Activated naive CD4-positive, alpha-beta T cell treated with anti-CD3 and anti-CD28 coated beads, Interleukin-2, amount 50 U/mL, for 72 hours (primary cell): ENCODE data around the gene FNBP1. TPM values are rescaled to one million over a fixed set of nuclear protein-coding genes. Genes with fewer than 3 reads are reported as not detected.

Experiments
- ATAC-seq, 2 donors: fragments of 150-1000 bp; cut with Tn5 transposase; 2 replicates each; pipeline ENCODE4 v1.10.0; 2021; ENCODE audit warnings: mild to moderate bottlenecking in 2 of 2, moderate library complexity in 2 of 2
- DNase-seq, 2 donors: peaks; one replicate each; pipeline ENCODE4 v3.0.0; 2021 to 2022; ENCODE audit warnings: low spot score in 2 of 2
- H3K27ac Mint-ChIP-seq, 2 donors: one replicate each; pipeline ENCODE4 v1.8.0; 2022; ENCODE audit warnings: mild to moderate bottlenecking in 2 of 2, mixed read lengths in 2 of 2
- H3K36me3 Mint-ChIP-seq, 2 donors: one replicate each; pipeline ENCODE4 v1.8.0; 2022; ENCODE audit warnings: mixed read lengths in 2 of 2
- H3K9me3 Mint-ChIP-seq, 2 donors: one replicate each; pipeline ENCODE4 v1.8.0; 2022; ENCODE audit warnings: mixed read lengths in 2 of 2
- total RNA-seq, 2 donors: library from RNA; stranded (reverse); gene quantifications; one replicate each; pipeline ENCODE4 v1.2.3, GENCODE V29; 2022

Gene FNBP1
- total RNA-seq, 2 donors from 2014 or later: 183 to 199 TPM

DNA sequence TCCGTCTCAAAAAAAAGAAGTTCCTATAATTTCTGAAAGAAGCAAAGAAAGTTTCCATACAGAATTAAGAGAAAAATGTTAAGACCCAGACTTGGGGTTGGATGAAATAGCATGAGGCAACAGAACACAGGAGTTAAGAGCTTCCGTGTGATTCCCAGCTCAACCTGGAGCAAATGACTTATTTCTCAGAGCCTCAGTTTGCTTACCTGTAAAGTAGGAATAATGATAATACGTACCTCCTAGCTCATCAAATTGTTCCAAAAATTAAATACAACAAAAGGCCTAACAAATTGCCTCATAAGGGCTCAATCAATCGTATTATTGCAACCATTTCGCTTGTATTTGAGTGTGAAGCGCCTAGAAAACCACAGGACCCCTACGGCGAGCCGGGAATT lies 10.1 kb upstream of the FNBP1 start:
- Mint-ChIP-seq H3K27ac (peak overlapping the region; percentile 85 to 95), H3K9me3 (no peaks in the 10 kb centered on the region), H3K36me3 (peaks cover 5 to 8% of the 10 kb centered on the region in 2 donors)
- ATAC-seq (no peak), DNase-seq (no peak)

DNA sequence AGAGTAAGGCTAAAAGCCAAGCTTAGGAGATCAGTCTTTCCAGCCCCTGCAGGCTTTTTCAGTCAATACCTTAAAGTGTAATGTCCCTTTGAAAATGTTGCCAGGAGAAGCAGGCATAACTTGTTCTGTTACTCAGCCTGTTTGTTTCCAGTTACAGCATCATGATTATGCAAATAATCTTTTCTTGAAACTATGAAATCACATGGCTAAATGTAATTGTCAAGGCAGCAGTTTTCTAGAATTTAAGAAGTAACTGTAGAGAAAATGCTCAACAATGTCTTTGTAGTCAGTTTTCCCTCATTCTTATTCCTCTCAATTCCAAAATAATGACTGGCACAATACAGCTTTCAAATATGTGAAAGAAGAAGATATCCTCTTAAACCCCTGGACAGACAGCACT lies 8.9 kb upstream of the FNBP1 start:
- Mint-ChIP-seq H3K27ac (peak overlapping the region in 1 of 2 donors; percentile 59), H3K9me3 (no peaks in the 10 kb centered on the region), H3K36me3 (peaks cover 5 to 8% of the 10 kb centered on the region in 2 donors)
- DNase-seq (no peak), ATAC-seq (no peak)

DNA sequence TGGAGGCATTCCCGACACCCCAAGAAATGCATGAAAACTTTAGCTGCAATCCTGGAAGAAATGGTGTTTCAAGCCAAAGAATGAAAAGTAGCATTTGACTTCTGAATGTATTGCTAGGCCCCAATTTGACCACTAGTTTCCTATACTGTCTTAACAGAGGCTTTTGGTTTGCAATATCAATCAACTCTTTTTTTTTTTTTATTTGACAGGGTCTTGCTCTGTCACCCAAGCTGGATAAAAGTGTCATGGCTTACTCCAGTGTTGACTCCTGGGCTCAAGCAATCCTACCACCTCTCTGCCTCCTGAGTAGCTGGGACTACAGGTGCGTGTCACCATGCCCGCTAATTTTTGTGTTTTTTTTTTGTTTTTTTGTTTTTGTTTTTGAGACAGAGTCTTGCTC lies 7.5 kb upstream of the FNBP1 start:
- peaks cover 5 to 8% of the 10 kb centered on the region in 2 donors for H3K36me3 Mint-ChIP-seq
- H3K9me3 Mint-ChIP-seq: no peaks in the 10 kb centered on the region
- DNase-seq (no peak), ATAC-seq (peak in 1 of 2 donors; percentile 15)
- no peak overlapping the region for H3K27ac Mint-ChIP-seq

DNA sequence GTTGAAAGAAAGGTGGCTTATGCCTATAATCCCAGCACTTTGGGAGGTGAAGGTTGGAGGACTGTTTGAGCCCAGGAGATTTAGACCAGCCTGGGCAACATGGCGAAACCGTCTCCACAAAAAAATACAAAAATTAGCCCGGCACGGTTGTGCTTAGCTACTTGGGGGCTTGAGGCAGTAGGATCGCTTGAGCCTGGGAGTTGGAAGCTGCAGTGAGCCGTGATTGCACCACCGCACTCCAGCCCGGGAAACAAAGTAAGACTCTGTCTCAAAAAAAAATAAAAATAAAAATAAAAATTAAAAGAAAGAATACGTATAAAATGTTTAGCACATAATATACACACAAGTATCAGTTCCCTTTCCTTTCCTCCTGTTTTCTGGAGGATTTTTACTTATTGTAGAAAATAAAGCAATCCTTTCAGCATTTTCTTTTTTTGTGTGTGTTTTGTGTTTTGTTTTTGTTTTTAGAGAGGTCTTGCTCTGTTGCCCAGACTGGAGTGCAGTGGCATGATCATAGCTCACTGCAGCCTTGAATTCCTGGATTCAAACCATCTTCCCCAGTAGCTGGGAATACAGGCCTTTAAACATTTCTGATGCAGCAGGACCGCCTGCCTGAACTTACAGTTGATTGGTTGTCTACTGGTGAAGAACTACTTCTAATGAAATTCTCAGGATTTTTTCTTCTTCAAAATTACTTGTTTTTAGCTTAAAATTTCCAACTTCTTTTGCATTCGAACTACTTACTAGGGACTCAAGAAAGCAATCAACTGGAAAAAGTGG lies 6.6 kb upstream of the FNBP1 start:
- no peak for ATAC-seq
- no peak for DNase-seq
- Mint-ChIP-seq H3K36me3 (peaks cover 5 to 6% of the 10 kb centered on the region in 2 donors), H3K9me3 (no peaks in the 10 kb centered on the region), H3K27ac (no peak overlapping the region)

DNA sequence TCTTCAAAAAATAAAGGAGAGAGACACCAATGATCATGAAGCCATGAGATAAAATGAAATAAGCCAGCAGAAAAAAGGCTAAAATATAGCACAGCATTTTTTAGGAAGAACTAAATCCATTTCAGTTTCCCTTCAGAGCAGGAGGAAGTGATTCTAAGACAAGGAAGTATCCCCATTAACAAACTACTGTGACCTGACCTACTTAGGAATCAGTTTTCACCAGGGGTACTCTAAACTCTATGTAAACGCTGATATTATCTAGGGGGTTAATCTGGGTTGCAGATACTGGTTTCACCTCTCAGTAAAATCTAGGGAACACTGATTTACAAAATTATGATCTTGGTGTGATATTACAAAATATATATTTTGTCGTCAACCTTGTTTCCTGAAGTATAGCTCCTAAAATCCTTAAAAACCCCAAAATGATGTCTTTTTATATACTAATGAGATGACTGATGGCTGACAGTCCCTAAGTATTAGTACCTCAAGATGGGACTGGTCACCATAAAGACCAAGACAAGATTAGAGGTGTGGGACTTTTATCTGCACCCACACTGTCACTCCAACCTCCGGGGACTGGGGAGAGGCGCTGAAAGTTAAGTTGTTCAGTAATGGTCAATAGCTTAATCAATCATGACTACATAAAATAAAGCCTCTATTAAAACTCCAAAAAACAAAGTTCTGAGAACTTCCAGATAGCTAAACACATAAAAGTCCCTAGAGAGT lies 2.9 kb upstream of the FNBP1 start:
- H3K27ac Mint-ChIP-seq: peak overlapping the region in 1 of 2 donors; percentile 6
- no peaks in the 10 kb centered on the region for H3K9me3 Mint-ChIP-seq
- DNase-seq (no peak), ATAC-seq (no peak)
- H3K36me3 Mint-ChIP-seq: peaks cover 14 to 15% of the 10 kb centered on the region in 2 donors

DNA sequence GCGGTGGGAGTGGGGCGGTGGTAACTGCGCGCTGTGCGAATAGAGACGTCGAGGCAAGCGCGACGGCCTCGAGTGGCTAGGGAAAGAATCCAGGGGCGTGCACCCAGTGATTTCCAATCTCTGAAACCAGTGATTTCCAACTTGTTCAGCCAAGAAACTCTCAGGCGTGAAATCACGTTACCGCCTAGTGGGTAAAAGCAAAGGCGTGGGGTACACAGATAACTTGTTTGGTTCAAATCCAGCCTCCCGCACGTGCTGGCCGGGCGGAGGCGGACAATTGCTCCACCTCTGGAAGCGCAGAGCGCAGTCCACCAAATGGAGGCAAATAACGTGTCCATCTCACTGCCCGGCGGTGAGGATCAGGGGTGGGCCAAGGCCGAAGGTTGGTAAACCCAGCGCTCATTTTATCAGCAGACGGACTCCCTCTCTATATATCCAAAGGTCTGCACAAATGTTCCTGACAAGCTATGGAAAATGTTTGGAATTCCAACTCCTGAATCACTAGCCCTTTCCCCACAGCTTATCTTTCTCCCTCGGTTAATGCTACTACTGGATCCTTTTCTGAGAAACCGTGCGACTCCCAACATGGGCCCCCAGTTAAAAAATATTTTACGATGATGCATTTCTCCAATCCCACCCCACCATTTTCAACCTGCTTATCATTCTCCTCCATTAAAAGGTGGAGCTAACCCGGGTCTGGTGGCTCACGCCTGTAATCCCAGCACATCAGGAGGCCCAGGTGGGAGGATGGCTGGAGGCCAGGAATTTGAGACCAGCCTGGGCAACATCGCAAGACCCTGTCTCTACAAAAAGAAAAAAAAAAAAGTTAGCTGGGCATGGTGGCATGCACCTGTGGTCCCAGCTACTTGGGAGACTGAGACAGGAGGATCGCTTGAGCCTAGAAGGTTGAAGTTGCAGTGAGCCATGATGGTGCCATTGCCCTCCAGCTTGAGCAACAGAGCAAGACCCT lies 950 bp upstream of the FNBP1 start:
- Mint-ChIP-seq H3K9me3 (no peaks in the 10 kb centered on the region), H3K36me3 (peaks cover 17 to 19% of the 10 kb centered on the region in 2 donors), H3K27ac (peak overlapping the region; percentile 94 to 96)
- ATAC-seq: no peak
- no peak for DNase-seq

DNA sequence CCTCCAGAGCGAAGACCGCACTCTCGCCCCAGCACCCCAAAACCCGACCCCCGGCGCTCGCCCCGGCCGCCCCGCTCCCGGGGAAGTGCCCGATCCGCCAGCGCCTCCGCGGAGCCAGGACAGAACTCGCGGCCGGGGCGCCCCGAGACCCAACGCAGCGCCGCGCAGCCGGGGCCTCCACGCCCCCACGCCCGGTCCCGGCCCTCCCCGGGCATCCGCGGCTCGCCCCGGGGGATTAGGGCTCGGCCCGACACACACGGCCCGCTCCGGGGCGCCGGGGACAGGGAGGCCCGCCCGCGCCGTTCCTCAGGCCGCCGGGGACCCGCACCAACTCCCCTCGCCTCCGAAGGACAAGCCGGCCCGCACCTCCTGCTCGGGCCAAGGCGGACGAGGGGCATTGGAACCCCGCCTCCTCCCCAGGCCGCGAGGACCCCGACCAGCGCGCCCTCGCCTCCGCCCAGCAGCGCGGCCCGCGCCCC lies 544 bp downstream of the FNBP1 start:
- Mint-ChIP-seq H3K27ac (peak overlapping the region; percentile 96 to 100), H3K36me3 (peaks cover 18 to 19% of the 10 kb centered on the region in 2 donors), H3K9me3 (no peaks in the 10 kb centered on the region)
- ATAC-seq: peak; percentile 5 to 6
- DNase-seq: no peak

DNA sequence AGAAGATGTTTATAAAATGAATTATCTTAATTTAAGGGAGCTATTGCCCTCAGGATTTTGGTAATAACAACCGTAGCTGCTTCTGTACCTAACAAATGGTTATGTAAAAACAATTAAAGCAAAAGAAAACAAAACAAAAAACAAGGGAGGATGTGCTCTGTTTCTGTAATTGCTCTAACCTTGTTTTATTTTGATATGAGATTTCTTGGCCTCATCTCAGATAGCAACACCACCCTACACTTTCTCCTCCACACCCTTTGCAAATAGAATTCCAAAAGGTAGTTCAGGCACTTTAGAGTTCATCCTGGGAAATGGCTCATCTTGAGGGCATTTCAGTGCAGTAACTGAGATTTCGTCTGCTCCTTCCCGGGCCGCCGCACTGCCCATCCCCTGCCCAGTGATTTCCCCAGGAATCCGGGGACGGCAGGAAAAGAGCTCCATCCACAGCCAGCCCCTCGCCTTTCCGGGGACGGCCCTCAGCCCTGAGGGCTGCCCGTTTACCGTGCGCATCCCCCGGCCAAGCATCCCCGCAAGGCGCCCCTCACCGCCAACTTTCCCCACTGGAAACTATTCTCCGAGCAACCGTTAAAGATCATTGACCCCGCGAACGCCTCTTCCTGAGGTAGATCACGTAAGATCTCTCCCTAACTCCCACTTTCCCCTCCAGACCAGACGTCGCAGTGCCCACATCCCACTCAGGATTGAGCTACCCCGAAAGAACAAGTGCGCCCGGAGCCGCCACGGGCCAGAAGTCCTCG lies 1.2 kb downstream of the FNBP1 start:
- ATAC-seq (no peak), DNase-seq (no peak)
- peaks cover 19 to 24% of the 10 kb centered on the region in 2 donors for H3K36me3 Mint-ChIP-seq
- no peaks in the 10 kb centered on the region for H3K9me3 Mint-ChIP-seq
- peak overlapping the region; percentile 96 to 100 for H3K27ac Mint-ChIP-seq

DNA sequence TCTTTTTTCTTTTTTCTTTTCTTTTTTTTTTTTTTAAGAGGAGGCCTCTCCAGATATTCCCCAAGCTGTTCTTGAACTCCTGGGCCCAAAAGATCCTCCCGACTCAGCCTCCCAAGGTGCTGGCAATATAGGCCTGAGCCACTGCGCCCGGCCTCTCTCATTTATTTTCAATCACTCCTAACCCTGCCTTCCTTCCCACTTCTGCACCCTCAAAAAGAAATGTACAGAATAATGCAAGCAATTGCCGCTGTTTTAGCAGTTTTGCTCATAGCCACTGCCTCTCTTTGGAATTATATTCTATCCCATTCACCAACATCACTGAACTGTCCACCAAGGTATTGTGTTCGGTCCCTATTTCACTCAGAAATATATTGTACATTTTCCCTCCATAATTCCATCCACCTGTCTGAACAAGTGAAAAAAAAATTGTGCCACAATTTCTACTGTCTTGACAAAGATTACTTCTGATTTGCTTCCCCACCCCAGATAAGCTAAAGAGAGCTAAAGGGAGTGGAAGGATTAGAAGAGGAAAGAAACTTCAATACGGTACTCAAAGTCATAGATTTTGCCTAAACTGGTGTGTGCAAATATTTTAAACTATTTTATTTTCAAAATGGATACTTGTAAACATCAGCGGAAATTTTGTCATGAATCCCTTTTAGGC lies 1.9 kb downstream of the FNBP1 start:
- DNase-seq (no peak), ATAC-seq (no peak)
- peaks cover 19 to 30% of the 10 kb centered on the region in 2 donors for H3K36me3 Mint-ChIP-seq
- H3K27ac Mint-ChIP-seq: peak overlapping the region; percentile 96 to 100
- no peaks in the 10 kb centered on the region for H3K9me3 Mint-ChIP-seq

DNA sequence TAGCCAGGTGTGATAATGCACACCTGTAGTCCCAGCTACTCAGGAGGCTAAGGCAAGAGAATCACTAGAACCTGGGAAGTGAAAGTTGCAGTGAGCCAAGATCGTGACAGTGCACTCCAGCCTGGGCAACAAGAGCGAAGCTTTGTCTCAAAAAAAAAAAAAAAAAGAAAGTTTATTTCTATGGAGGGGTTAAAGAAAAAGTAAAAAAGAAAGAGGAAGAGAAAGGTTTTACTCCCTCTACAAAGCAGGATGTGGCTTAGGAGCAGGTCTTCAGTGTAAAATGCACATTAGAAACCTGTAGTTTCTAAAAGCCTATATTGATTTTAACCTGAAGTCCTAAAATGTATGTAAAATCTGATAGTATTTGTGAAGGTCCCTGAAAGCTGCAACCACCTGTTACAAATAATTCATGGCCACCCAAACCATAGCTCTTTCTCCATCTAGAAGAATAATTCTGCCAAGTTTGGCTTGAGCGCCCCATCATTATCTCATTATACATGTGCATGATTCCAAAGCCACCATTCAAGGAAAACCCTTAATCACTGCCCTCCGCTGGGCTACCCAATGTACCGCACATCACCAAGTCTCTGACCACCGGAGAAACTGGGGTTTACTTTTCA lies 3.4 kb downstream of the FNBP1 start:
- peak overlapping the region; percentile 81 to 96 for H3K27ac Mint-ChIP-seq
- H3K36me3 Mint-ChIP-seq: peaks cover 19 to 43% of the 10 kb centered on the region in 2 donors
- DNase-seq (no peak), ATAC-seq (peak in 1 of 2 donors; percentile 17)
- no peaks in the 10 kb centered on the region for H3K9me3 Mint-ChIP-seq

DNA sequence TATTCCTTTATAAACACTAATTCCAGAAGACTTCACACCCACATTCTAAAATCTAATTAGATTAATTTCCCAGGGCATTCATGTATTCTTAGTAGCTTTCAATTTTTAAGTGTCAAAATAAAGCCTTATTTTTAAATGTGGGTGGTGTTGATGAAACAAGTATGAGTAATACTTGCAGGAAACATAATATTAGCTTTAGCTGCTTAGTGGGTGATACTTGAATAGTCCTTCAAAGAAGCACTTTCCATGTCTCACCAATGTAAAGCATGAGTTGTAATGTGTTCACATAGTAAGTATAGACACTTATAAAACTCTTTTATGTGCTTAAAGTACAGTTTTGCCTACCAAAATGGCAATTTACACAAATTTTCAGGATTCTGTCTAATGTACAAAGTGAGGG lies 6.9 kb downstream of the FNBP1 start:
- Mint-ChIP-seq H3K27ac (peak overlapping the region; percentile 93 to 97), H3K36me3 (peaks cover 8 to 31% of the 10 kb centered on the region in 2 donors), H3K9me3 (no peaks in the 10 kb centered on the region)
- DNase-seq (no peak), ATAC-seq (peak in 1 of 2 donors; percentile 47)

DNA sequence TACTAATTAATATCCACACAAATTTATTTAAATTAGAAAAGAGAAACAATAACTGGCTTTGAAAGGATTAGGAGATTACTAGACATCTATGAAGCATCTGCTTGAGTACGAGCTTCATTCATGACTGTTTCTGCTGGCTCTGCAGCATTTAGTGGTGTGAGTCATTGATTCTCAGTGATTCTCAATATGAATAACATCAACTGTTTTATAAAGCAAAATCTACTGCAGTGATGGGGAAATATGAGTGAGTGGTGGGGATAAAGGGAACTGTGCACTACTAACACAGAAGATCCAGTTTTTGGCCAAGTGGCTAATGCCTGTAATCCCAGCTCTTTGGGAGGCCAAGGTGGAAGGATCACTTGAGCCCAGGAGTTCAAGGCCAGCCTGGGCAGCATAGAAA lies 8.4 kb downstream of the FNBP1 start:
- Mint-ChIP-seq H3K36me3 (peaks cover 0 to 26% of the 10 kb centered on the region in 2 donors), H3K9me3 (no peaks in the 10 kb centered on the region), H3K27ac (peak overlapping the region; percentile 93 to 97)
- DNase-seq: no peak
- ATAC-seq: peak; percentile 71 to 74

DNA sequence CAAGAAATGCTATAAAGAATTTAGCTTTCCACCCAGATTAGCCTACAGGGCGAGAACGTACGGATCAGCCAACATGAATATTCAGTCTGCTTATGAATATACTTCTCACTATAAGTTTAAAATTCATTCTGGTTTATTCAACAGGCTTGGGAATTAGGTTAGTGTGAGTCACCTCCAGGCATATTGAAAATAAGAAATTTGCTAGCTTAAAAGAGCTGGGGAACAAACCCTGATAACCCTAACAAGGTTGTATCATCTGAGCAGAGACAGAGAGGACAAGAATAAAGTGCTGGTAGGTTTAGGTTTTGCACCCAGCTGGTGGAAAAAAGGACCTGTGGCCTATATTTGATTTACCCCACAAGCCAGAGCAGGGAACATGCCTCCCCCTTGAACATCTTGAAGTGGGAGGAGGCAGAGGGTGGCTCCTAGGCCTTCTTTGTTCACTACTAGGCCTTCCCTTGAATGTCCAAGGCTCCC lies 12.3 kb downstream of the FNBP1 start:
- ATAC-seq: peak; percentile 12 to 26
- DNase-seq: no peak
- Mint-ChIP-seq H3K27ac (peak overlapping the region; percentile 86 to 99), H3K9me3 (no peaks in the 10 kb centered on the region), H3K36me3 (peaks cover 0 to 34% of the 10 kb centered on the region in 2 donors)

DNA sequence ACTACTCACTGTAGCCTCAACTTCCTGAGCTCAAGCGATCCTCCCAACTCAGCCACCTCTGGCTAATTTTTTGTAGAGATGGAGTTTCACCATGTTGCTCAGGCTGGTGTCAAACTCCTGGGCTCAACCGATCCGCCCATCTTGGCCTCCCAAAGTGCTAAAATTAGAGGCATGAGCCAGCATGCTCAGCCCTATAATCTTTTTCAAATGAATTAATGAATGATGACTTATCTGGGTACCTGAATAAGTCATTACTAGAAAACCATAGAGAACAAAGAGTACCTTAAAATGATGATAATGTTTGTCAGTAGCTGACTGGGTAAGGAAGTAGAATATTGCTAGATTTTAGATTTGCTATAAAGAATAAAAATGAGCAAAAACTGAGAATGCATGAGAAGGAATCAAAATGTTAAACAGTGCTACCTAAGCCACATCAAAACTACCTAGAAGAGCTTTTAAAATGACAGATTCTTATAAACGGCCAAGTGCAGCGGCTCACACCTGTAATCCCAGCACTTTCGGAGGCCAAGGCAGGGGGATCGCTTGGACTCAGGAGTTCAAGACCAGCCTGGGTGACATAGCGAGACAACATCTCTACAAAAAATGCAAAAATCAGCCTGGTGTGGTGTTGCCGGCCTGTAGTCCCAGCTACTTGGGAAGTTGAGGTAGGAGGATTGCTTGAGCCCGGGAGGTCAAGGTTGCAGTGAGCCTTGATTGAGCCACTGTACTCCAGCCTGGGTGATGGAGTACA lies 13.6 kb downstream of the FNBP1 start:
- DNase-seq (peak; percentile 59 to 70), ATAC-seq (peak; percentile 65 to 72)
- Mint-ChIP-seq H3K36me3 (peaks cover 0 to 30% of the 10 kb centered on the region in 2 donors), H3K9me3 (no peaks in the 10 kb centered on the region), H3K27ac (peak overlapping the region; percentile 86 to 98)
